Activated T-helper 17 cell treated with anti-CD3 and anti-CD28 coated beads, Interleukin-2, amount 50 U/mL, for 72 hours (primary cell): ENCODE results near the gene CCNY. TPM values are rescaled to one million over a fixed set of nuclear protein-coding genes. Genes with fewer than 3 reads are reported as not detected.
"Not testable (repeated sequence)": the region's sequence is repeated elsewhere in the genome, so short reads cannot be mapped to it uniquely, and the experiment has no call there.

Experiments used
- ATAC-seq: fragments of 150-1000 bp; cut with Tn5 transposase; replicated peaks from 2 replicates; pipeline ENCODE4 v1.10.0; 2021; ENCODE audit warnings: mild to moderate bottlenecking, moderate library complexity
- H3K27ac Mint-ChIP-seq: one replicate; pipeline ENCODE4 v1.8.0; 2022; ENCODE audit warnings: mixed read lengths
- H3K27me3 Mint-ChIP-seq: one replicate; pipeline ENCODE4 v1.8.0; 2022; ENCODE audit warnings: mixed read lengths
- H3K36me3 Mint-ChIP-seq: one replicate; pipeline ENCODE4 v1.8.0; 2022; ENCODE audit warnings: low read depth, mild to moderate bottlenecking, mixed read lengths
- H3K4me1 Mint-ChIP-seq: one replicate; pipeline ENCODE4 v1.8.0; 2022; ENCODE audit warnings: mixed read lengths
- H3K4me3 Mint-ChIP-seq: one replicate; pipeline ENCODE4 v1.8.0; 2022; ENCODE audit warnings: mild to moderate bottlenecking, mixed read lengths
- H3K9me3 Mint-ChIP-seq: one replicate; pipeline ENCODE4 v1.8.0; 2022; ENCODE audit warnings: mixed read lengths
- total RNA-seq, 2 donors: library from RNA; stranded (reverse); gene quantifications; one replicate each; pipeline ENCODE4 v1.2.3, GENCODE V29; 2022

Gene CCNY
- total RNA-seq, 2 donors from 2014 or later = 29.4 to 42.3 TPM

DNA sequence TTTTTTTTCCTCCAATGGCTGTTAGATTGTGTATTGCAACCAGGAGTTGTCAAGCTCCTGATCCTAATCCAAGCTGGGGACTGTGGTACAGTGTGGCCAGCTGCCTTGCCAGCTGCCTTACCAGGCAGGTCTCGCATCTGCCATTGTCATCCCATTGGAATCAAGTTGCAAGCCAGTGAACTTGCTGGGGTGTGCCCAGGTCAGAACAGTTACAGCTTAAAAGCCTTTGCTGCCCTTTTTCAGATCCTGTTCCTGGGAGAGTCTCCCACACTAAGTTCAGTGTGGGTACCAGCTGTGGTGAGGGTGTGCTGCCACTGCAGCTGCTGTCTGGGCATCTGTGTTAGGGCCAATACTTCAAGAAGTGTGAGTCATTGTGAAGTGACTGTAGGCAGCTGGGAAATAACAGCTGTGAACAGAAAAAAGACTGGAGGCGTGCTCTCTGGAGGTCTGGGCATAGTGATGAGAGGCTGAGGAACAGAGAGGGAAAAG is 72.8 kb downstream of the CCNY start:
- H3K36me3 Mint-ChIP-seq = no peaks in the 10 kb centered on the region
- peak; percentile 80 for ATAC-seq
- H3K27ac Mint-ChIP-seq = peak overlapping the region; percentile 27
- H3K9me3 Mint-ChIP-seq = no peaks in the 10 kb centered on the region
- no peaks in the 10 kb centered on the region for H3K27me3 Mint-ChIP-seq
- peaks cover 28% of the 10 kb centered on the region for H3K4me1 Mint-ChIP-seq
- H3K4me3 Mint-ChIP-seq = no peak overlapping the region

DNA sequence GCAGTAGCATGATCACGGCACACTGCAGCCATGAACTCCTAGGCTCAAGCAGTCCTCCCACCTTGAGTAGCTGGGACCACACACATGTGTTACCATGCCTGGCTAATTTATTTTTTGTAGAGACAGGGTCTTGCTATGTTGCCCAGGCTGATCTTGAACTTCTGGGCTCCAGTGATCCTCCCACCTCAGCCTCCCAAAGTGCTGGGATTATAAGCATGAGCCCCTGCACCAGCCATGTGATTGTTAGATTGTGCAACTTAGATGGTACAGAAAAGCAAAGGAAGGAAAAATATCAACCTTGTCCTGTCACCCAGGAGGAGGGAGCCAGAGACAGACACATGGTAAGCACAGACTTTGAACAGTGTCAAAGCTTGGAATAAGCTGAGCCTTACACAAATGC is 73.5 kb downstream of the CCNY start:
- no peaks in the 10 kb centered on the region for H3K9me3 Mint-ChIP-seq
- no peaks in the 10 kb centered on the region for H3K36me3 Mint-ChIP-seq
- H3K4me1 Mint-ChIP-seq = peaks cover 31% of the 10 kb centered on the region
- H3K27ac Mint-ChIP-seq = peak overlapping the region; percentile 27
- no peaks in the 10 kb centered on the region for H3K27me3 Mint-ChIP-seq
- H3K4me3 Mint-ChIP-seq = no peak overlapping the region
- no peak for ATAC-seq

DNA sequence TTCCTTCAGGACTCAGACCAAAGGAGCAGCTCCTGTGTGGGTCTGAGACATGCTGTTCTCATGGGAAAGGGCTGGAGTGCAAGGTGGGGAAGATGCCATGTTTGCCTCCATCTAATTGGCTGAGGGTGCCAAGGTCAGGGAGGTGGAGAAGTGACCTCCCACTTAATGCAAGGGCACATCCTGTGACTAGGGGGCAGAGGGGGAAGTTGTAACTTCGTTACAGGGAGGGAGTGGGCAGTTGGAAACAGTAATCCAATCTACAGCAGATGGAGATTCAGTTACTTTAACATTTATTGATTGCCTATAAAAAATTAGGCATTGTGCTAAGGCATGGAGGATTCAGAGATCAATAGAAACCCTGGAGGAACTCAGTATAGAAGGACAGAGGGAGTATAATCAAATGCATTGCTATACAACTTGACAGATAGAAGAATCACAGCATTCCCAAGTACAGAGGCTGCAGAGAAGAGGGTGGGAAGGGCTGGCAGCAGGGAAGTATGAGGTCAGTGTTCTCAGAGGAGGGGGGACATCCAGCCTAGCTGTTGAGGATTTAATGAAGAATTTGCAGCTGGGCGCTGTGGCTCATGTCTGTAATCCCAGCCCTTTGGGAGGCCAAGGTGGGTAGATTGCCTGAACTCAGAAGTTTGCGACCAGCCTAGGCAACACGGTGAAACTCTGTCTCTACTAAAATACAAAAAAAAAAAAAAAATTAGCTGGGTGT is 75.9 kb downstream of the CCNY start:
- H3K27me3 Mint-ChIP-seq = no peaks in the 10 kb centered on the region
- ATAC-seq = no peak
- H3K36me3 Mint-ChIP-seq = no peaks in the 10 kb centered on the region
- no peak overlapping the region for H3K27ac Mint-ChIP-seq
- no peaks in the 10 kb centered on the region for H3K9me3 Mint-ChIP-seq
- no peak overlapping the region for H3K4me3 Mint-ChIP-seq
- peaks cover 48% of the 10 kb centered on the region for H3K4me1 Mint-ChIP-seq

DNA sequence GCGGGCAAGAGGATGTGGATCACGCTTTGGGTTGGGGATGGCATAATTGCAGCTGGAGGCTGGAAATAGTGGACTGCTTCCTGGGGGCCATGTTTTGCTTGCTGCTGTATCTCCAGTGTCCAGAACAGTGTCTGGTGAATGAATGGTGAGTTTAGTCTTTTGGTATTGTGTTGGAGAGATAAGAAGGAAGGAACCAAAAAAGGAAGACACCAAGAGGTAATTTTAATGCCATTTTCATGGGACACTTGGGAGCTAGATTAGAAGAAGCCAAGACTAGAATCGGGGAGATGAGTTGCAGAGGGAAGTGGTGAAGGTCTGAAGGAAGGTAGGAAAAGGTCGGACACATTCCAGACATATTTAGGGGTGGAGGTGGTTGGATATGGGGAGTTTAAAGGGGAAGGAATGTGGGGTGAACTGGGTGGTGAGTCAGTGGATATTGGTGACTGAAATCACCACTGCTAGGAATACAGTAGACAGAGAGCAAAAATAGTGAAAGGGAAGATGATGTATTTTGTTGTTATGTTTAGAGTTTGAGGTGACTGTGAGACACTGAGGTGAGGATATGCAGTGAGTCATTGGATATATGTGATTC is 76.7 kb downstream of the CCNY start:
- Mint-ChIP-seq H3K4me1 (peaks cover 47% of the 10 kb centered on the region), H3K9me3 (no peaks in the 10 kb centered on the region), H3K36me3 (no peaks in the 10 kb centered on the region), H3K4me3 (no peak overlapping the region), H3K27ac (no peak overlapping the region), H3K27me3 (no peaks in the 10 kb centered on the region)
- ATAC-seq = peak; percentile 81

DNA sequence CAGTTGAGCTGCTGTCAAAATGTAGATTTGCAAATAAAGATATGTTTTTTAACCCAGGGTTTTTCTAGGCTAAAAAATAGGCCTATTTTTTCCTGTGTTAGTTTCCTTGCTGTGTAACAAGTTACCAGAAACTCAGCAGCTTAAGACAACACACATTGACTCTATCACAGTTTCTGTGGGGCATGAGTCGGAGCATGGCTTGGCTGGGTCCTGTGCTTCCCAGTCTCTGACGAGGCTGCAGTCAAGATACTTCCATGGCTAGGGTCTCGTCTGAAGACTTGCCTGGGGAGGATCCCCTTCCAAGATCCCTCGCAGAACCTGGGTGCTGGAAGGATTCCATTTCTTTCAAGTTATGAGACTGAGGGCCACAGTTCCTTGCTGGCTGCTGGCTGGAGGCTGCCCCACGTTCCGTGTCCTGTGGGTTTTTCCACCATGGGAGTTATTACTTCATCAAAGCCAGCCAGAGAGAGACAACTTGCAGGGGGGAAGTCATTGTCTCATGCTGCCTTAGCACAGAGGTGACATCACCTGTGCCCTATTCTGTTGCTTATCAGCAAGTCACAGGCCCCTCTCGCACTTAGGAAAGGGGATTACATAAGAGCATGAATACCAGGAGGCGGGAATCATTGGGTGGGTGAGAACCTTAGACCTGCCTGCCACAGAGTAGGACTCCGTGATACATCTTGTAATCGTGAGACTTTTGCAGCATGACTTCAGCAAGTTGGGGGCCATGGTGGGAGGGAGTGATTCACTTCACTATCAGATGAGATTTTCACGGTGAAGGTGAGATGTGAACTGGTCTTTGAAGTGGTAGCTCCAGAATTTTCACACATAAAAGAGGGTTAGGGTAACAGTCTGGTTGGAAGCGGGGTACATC is 77.9 kb downstream of the CCNY start:
- H3K36me3 Mint-ChIP-seq = peaks cover 3% of the 10 kb centered on the region
- H3K9me3 Mint-ChIP-seq = no peaks in the 10 kb centered on the region
- no peak overlapping the region for H3K4me3 Mint-ChIP-seq
- peak overlapping the region; percentile 70 for H3K27ac Mint-ChIP-seq
- peaks cover 48% of the 10 kb centered on the region for H3K4me1 Mint-ChIP-seq
- ATAC-seq = peak; percentile 38
- no peaks in the 10 kb centered on the region for H3K27me3 Mint-ChIP-seq

DNA sequence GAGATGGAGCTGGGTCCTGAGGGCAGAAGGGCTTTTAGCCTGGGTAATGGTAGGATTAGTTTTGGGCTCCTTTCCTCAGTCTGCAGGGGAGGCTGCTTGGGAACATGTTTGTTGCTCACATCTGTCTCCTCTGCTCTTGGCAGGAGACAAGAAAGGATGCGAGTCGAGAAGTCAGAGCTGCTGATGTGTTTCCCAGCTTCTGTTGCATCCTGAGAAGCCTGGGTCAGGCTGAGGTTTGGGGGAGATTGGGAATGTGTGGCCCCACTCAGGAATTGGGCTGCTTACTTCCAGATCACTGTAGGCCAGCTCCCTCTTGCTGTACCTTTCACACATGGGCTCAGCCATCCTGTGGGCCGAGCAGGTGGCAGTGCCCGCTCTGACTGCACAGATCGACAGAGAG is 79.2 kb downstream of the CCNY start:
- peaks cover 52% of the 10 kb centered on the region for H3K4me1 Mint-ChIP-seq
- no peak for ATAC-seq
- H3K27me3 Mint-ChIP-seq = no peaks in the 10 kb centered on the region
- peaks cover 5% of the 10 kb centered on the region for H3K36me3 Mint-ChIP-seq
- H3K4me3 Mint-ChIP-seq = no peak overlapping the region
- H3K27ac Mint-ChIP-seq = no peak overlapping the region
- H3K9me3 Mint-ChIP-seq = no peaks in the 10 kb centered on the region

DNA sequence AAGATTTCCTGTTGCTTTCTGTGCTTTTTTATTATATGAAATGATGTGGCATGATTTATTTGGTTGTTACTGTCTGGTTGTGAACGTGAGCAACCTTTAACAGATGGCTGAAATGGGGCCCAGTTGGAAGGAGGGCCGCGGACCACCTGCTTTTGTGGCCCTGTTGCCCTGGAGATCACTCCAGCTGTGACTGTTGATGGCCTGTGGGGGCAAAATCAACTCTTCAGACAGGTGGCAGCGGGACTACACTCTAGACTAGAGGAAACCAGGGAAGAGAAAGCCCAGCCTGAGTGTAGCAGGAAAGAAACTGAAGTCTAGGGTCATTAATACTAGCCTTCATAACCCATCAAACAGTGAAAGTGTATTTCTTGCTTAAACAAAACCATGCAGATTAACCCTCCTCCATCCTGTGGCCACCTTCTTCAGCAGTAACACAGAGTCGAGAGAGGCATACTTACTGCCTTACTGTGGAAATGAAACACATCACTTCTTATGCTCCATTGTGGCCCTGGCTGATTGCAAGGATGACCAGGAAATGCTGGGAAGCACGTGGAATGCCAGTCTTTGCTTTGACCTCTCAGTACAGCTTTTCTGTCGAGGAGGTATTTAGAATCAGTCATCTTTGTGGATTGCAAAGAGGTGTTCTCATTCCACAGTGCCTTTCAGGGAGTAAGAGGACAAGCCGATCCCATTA is 80.5 kb downstream of the CCNY start:
- no peak overlapping the region for H3K4me3 Mint-ChIP-seq
- H3K36me3 Mint-ChIP-seq = peaks cover 5% of the 10 kb centered on the region
- no peaks in the 10 kb centered on the region for H3K9me3 Mint-ChIP-seq
- H3K27ac Mint-ChIP-seq = peak overlapping the region; percentile 5
- ATAC-seq = no peak
- no peaks in the 10 kb centered on the region for H3K27me3 Mint-ChIP-seq
- peaks cover 56% of the 10 kb centered on the region for H3K4me1 Mint-ChIP-seq

DNA sequence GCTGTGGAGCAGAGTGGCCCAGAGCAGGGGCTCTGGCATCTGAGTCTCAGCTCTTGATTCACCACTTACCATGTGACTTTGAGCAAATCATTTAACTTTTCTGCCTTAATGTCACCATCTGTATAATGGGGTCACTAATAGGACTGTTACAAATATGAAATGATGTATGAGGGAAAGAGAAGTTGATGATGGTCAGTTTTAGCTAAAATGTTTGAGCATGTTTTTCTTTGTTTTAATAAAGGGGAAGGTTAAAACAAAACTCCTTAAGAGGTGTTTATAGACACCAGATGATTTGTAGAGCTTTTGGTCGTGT is 81.0 kb downstream of the CCNY start:
- Mint-ChIP-seq H3K4me1 (peaks cover 56% of the 10 kb centered on the region), H3K9me3 (no peaks in the 10 kb centered on the region)
- no peak for ATAC-seq

DNA sequence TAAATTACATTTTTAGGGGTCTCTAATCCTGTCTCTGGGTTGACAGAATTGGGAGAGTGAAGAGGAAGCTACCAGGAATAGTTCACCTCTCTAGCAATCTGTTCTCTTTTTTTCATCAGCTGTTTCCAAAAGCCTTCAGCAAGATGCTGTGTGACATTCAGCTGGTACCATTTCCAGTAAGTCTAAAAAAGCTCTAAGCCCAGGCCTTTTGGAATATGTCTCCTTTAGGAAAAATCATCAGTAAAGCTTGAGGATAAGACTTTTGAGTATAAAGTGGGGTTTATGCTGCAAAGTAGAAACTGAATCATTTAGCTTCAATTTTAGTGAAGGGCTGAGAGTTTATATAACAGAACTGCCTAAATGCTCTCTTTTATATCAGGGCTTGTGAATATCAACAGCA is 81.5 kb downstream of the CCNY start:
- no peak overlapping the region for H3K4me3 Mint-ChIP-seq
- no peak overlapping the region for H3K27ac Mint-ChIP-seq
- no peaks in the 10 kb centered on the region for H3K27me3 Mint-ChIP-seq
- peaks cover 5% of the 10 kb centered on the region for H3K36me3 Mint-ChIP-seq
- peaks cover 56% of the 10 kb centered on the region for H3K4me1 Mint-ChIP-seq
- no peaks in the 10 kb centered on the region for H3K9me3 Mint-ChIP-seq
- no peak for ATAC-seq

More for the DNA sequence above, 81.0 kb downstream of the CCNY start:
- H3K27me3 Mint-ChIP-seq = no peaks in the 10 kb centered on the region
- H3K36me3 Mint-ChIP-seq = peaks cover 5% of the 10 kb centered on the region
- H3K4me3 Mint-ChIP-seq = no peak overlapping the region
- no peak overlapping the region for H3K27ac Mint-ChIP-seq

DNA sequence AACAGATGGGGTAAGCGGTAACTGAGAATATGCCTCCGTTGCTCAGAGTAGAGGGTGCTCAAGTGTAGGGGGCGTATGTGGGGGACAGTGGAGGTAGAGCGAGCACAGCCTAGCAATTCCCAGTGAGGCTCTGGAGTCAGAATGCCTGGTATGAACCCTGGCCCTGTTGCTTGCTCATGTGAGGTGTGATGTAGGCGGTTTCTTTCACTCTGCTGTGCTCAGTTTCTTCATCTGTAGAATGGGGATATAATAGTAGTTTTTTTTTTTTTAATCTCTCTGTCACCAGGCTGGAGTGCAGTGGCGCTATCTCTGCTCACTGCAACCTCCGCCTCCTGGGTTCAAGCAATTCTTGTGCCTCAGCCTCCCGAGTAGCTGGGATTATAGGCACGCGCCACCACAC is 82.3 kb downstream of the CCNY start:
- peaks cover 56% of the 10 kb centered on the region for H3K4me1 Mint-ChIP-seq
- H3K36me3 Mint-ChIP-seq, H3K4me3 Mint-ChIP-seq, H3K27me3 Mint-ChIP-seq, H3K9me3 Mint-ChIP-seq, H3K27ac Mint-ChIP-seq: not testable (repeated sequence)
- ATAC-seq = peak; percentile 41

DNA sequence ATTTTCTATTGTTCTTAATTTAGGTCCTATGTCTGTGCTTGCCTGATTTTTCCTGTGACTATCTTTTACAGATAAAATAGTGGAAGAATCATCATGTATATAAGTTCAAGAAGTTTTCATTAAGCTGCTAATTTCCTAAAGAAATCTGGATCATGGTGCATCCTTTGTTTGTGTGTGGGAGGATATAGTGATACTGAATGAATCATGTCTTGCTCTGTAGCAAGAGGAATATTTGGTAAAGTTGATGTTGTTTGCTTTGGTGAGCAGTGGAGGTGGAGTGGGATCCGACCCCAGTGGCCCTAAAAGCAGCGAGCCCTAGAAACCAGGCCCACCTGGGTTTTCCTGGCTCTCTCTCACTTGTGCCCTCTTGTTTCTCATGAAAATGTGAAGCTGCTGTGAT is 83.7 kb downstream of the CCNY start:
- H3K4me1 Mint-ChIP-seq = peaks cover 51% of the 10 kb centered on the region
- peaks cover 5% of the 10 kb centered on the region for H3K36me3 Mint-ChIP-seq
- no peak overlapping the region for H3K4me3 Mint-ChIP-seq
- H3K27me3 Mint-ChIP-seq = no peaks in the 10 kb centered on the region
- no peak overlapping the region for H3K27ac Mint-ChIP-seq
- H3K9me3 Mint-ChIP-seq = no peaks in the 10 kb centered on the region
- ATAC-seq = no peak

DNA sequence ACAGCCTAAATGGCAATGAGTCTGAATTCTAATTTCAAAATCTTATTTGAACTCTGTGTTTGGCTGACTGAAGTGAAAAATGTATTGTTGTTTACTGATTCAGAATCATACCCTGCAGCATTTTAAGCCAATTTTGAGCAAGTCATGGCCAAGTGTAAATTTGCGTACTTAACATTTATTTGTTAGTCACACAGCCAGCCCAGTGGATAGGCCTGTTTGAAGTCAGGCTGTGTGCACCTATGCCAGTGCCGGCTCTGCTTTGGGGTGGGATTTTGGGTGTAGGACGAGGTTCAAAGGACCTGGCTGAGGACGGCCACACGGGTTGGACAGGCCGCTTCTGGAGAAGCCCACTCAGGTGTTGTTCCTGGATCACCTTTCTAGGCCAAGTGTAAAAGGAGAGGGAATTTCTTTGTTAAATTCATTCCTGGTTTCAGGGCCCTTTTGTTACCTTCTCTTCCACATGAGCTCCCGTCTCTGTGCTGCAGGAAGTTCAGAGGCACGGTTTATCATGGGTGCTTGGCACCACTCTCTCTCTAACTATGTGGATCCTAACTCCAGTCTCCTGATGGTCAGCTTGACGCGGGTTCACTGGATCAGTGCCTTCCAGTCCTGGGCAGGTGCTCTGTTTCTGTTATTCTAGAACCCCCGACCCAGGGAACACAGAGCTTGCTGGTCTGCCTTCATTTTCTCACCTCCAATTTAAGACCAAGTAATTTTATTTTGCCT is 84.7 kb downstream of the CCNY start:
- Mint-ChIP-seq H3K27ac (peak overlapping the region; percentile 17), H3K36me3 (peaks cover 5% of the 10 kb centered on the region), H3K27me3 (no peaks in the 10 kb centered on the region), H3K4me1 (peaks cover 43% of the 10 kb centered on the region), H3K9me3 (no peaks in the 10 kb centered on the region), H3K4me3 (no peak overlapping the region)
- ATAC-seq = no peak

DNA sequence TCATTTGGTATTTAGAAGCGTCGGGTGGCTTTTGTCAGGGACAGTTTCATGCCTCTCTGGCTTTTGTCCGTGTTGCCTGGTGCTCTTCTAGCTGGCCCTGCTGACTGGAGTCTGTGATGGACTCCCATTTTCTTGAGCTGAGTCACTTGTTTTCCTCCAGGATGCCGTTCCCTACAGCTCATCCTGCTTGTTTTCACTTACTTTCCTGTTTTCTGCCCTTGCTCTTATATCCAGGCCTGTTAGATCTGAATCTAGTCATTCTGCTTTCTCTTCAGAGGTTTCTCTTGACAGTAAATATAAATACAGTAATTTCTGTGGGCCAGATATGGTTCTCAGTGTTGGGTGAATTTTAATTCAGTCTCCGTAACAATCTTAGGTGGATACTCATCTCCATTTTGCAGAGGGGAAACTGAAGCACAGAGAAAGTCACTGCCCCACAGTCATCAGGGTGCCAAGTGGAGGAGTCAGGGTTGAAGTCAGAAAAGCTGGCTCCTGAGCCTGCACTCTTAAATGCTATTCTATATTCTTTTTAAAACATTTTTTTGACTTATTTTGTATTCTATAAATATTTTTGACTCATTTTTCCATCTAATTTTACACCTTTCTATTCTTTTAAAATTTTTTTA is 85.4 kb downstream of the CCNY start:
- H3K4me3 Mint-ChIP-seq = no peak overlapping the region
- no peaks in the 10 kb centered on the region for H3K9me3 Mint-ChIP-seq
- H3K36me3 Mint-ChIP-seq = peaks cover 5% of the 10 kb centered on the region
- H3K27ac Mint-ChIP-seq = peak overlapping the region; percentile 17
- ATAC-seq = no peak
- peaks cover 41% of the 10 kb centered on the region for H3K4me1 Mint-ChIP-seq
- no peaks in the 10 kb centered on the region for H3K27me3 Mint-ChIP-seq
